SK-N-SH treated with all-trans-retinoic acid at 6 μM for 48 hours (cell line): ENCODE data around the gene A2M.

Experiments used
- ATAC-seq: fragments of 200-7000 bp; cut with Tn5 transposase; 3 replicates; pipeline ENCODE4 v1.9.1; 2020; ENCODE audit warnings: mild to moderate bottlenecking, moderate library complexity
- ARNTL ChIP-seq: fragments of 450-650 bp; formaldehyde crosslinking; IDR thresholded peaks from 2 replicates; pipeline ENCODE4 v1.5.0; 2020; ENCODE audit warnings: low read depth, mild to moderate bottlenecking, moderate library complexity, borderline replicate concordance
- BACH2 ChIP-seq: fragments of 250-450 bp; sonication (Bioruptor Pico); IDR thresholded peaks from 2 replicates; pipeline ENCODE4 v1.9.0; 2021; ENCODE audit warnings: mild to moderate bottlenecking, borderline replicate concordance
- CSDC2 ChIP-seq: fragments of 250-450 bp; sonication (Bioruptor Pico); IDR thresholded peaks from 2 replicates; pipeline ENCODE4 v1.5.0; 2020; ENCODE audit warnings: mild to moderate bottlenecking, moderate library complexity
- ESRRG ChIP-seq: fragments of 250-450 bp; sonication (Bioruptor Pico); IDR thresholded peaks from 2 replicates; pipeline ENCODE4 v1.6.1; 2021; ENCODE audit warnings: mild to moderate bottlenecking
- GLIS3 ChIP-seq: fragments of 250-450 bp; sonication (Bioruptor Pico); IDR thresholded peaks from 2 replicates; pipeline ENCODE4 v1.5.0; 2020; ENCODE audit warnings: mild to moderate bottlenecking, moderate library complexity
- ISL1 ChIP-seq: fragments of 250-450 bp; sonication (Bioruptor Pico); IDR thresholded peaks from 2 replicates; pipeline ENCODE4 v2.1.2; 2022; ENCODE audit warnings: mild to moderate bottlenecking, moderate library complexity
- PPARA ChIP-seq: fragments of 250-450 bp; sonication (Bioruptor Pico); IDR thresholded peaks from 2 replicates; pipeline ENCODE4 v1.5.0; 2020; ENCODE audit warnings: mild to moderate bottlenecking, borderline replicate concordance
- SNAI2 ChIP-seq: fragments of 250-450 bp; sonication (Bioruptor Pico); IDR thresholded peaks from 2 replicates; pipeline ENCODE4 v1.5.0; 2020; ENCODE audit warnings: mild to moderate bottlenecking, moderate library complexity
- TCF4 ChIP-seq: fragments of 250-450 bp; sonication (Bioruptor Pico); IDR thresholded peaks from 2 replicates; pipeline ENCODE4 v1.8.0; 2021; ENCODE audit warnings: mild to moderate bottlenecking, moderate library complexity, borderline replicate concordance
- TOX ChIP-seq: fragments of 250-450 bp; sonication (Bioruptor Pico); IDR thresholded peaks from 2 replicates; pipeline ENCODE4 v1.8.0; 2021; ENCODE audit warnings: mild to moderate bottlenecking, moderate library complexity, borderline replicate concordance
- ZC3H10 ChIP-seq: fragments of 250-450 bp; sonication (Bioruptor Pico); IDR thresholded peaks from 2 replicates; pipeline ENCODE4 v1.5.1; 2021; ENCODE audit warnings: mild to moderate bottlenecking, moderate library complexity
- ZFP3 ChIP-seq: fragments of 250-450 bp; sonication (Bioruptor Pico); IDR thresholded peaks from 2 replicates; pipeline ENCODE4 v1.5.0; 2020; ENCODE audit warnings: mild to moderate bottlenecking, moderate library complexity
- ZFP30 ChIP-seq: fragments of 450-650 bp; formaldehyde crosslinking; IDR thresholded peaks from 2 replicates; pipeline ENCODE4 v1.5.0; 2022; ENCODE audit warnings: mild to moderate bottlenecking, moderate library complexity
- ZNF565 ChIP-seq: fragments of 450-650 bp; formaldehyde crosslinking; conservative IDR thresholded peaks from 2 replicates; pipeline ENCODE4 v1.5.0; 2020; ENCODE audit warnings: low read depth, mild to moderate bottlenecking, moderate library complexity
- ZNF70 ChIP-seq: fragments of 450-650 bp; formaldehyde crosslinking; IDR thresholded peaks from 2 replicates; pipeline ENCODE4 v1.5.0; 2020; ENCODE audit warnings: mild to moderate bottlenecking, moderate library complexity
- ZNF8 ChIP-seq: fragments of 450-650 bp; formaldehyde crosslinking; IDR thresholded peaks from 2 replicates; pipeline ENCODE4 v1.5.0; 2020; ENCODE audit warnings: mild to moderate bottlenecking, moderate library complexity
- TF ChIP-seq, protein P1 (sequence below): fragments of 250-450 bp; sonication (Bioruptor Pico); IDR thresholded peaks from 2 replicates; pipeline ENCODE4 v1.5.1; 2020; ENCODE audit warnings: low read depth, mild to moderate bottlenecking, moderate library complexity
- TF ChIP-seq, protein P2 (sequence below): fragments of 250-450 bp; sonication (Bioruptor Pico); IDR thresholded peaks from 2 replicates; pipeline ENCODE4 v1.8.0; 2021; ENCODE audit warnings: low read depth, mild to moderate bottlenecking, moderate library complexity, borderline replicate concordance
- TF ChIP-seq, protein P3 (sequence below): fragments of 250-450 bp; sonication (Bioruptor Pico); IDR thresholded peaks from 2 replicates; pipeline ENCODE4 v1.5.0; 2020; ENCODE audit warnings: mild to moderate bottlenecking, moderate library complexity
- TF ChIP-seq, protein P4 (sequence below): fragments of 250-450 bp; sonication (Bioruptor Pico); IDR thresholded peaks from 2 replicates; pipeline ENCODE4 v1.5.1; 2021; ENCODE audit warnings: mild to moderate bottlenecking, moderate library complexity

A2M gene

DNA sequence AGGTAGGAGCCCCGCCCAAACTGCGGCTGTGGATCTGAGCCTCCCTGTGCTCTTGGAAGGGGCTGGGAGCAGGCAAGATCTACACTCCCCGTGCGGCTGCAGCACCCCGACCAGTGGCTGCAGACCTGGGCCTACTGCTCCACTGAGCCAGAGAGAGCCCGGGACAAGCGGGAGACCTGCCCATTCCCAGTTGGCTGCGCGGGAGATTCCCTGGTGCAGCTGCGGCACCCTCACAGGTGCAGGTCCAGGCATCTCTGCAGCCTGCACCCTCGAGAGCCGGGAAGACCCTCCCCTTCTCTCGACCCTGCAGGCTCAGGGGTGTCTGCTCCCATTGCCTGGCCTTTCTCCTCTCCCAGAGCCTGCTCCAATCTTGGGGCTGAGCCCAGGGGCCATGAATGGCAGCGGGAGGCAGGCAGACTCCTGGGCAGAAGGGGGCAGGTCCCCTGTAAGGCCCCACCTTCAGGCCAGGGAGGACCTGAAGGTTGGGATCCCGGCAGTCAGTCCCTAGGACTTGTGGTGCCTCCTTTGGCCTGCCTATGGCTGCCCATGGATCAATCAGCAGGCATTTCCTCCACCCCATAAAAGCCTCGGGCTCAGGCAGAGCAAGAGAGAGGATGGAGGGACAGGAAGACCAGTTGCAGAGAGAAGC, 8.8 kb upstream of the A2M start:
- ATAC-seq: no peak
- TF ChIP-seq SNAI2 (CRISPR knock-in tag) (no peak), ARNTL (CRISPR knock-in tag) (no peak), ZNF8 (CRISPR knock-in tag) (no peak), BACH2 (CRISPR knock-in tag) (no peak), PPARA (no peak), ZNF70 (no peak), ZNF565 (CRISPR knock-in tag) (no peak), ZC3H10 (CRISPR knock-in tag) (no peak), GLIS3 (no peak), TOX (CRISPR knock-in tag) (no peak), ZFP3 (CRISPR knock-in tag) (no peak), TCF4 (no peak), ZFP30 (CRISPR knock-in tag) (no peak), CSDC2 (no peak), ESRRG (CRISPR knock-in tag) (no peak)
- TF ChIP-seq, protein P1, sequence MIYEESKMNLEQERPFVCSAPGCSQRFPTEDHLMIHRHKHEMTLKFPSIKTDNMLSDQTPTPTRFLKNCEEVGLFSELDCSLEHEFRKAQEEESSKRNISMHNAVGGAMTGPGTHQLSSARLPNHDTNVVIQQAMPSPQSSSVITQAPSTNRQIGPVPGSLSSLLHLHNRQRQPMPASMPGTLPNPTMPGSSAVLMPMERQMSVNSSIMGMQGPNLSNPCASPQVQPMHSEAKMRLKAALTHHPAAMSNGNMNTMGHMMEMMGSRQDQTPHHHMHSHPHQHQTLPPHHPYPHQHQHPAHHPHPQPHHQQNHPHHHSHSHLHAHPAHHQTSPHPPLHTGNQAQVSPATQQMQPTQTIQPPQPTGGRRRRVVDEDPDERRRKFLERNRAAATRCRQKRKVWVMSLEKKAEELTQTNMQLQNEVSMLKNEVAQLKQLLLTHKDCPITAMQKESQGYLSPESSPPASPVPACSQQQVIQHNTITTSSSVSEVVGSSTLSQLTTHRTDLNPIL: no peak
- TF ChIP-seq, protein P2, sequence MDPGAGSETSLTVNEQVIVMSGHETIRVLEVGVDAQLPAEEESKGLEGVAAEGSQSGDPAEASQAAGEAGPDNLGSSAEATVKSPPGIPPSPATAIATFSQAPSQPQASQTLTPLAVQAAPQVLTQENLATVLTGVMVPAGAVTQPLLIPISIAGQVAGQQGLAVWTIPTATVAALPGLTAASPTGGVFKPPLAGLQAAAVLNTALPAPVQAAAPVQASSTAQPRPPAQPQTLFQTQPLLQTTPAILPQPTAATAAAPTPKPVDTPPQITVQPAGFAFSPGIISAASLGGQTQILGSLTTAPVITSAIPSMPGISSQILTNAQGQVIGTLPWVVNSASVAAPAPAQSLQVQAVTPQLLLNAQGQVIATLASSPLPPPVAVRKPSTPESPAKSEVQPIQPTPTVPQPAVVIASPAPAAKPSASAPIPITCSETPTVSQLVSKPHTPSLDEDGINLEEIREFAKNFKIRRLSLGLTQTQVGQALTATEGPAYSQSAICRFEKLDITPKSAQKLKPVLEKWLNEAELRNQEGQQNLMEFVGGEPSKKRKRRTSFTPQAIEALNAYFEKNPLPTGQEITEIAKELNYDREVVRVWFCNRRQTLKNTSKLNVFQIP (CRISPR knock-in tag): no peak
- TF ChIP-seq, protein P3, sequence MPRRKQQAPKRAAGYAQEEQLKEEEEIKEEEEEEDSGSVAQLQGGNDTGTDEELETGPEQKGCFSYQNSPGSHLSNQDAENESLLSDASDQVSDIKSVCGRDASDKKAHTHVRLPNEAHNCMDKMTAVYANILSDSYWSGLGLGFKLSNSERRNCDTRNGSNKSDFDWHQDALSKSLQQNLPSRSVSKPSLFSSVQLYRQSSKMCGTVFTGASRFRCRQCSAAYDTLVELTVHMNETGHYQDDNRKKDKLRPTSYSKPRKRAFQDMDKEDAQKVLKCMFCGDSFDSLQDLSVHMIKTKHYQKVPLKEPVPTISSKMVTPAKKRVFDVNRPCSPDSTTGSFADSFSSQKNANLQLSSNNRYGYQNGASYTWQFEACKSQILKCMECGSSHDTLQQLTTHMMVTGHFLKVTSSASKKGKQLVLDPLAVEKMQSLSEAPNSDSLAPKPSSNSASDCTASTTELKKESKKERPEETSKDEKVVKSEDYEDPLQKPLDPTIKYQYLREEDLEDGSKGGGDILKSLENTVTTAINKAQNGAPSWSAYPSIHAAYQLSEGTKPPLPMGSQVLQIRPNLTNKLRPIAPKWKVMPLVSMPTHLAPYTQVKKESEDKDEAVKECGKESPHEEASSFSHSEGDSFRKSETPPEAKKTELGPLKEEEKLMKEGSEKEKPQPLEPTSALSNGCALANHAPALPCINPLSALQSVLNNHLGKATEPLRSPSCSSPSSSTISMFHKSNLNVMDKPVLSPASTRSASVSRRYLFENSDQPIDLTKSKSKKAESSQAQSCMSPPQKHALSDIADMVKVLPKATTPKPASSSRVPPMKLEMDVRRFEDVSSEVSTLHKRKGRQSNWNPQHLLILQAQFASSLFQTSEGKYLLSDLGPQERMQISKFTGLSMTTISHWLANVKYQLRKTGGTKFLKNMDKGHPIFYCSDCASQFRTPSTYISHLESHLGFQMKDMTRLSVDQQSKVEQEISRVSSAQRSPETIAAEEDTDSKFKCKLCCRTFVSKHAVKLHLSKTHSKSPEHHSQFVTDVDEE (CRISPR knock-in tag): no peak

DNA sequence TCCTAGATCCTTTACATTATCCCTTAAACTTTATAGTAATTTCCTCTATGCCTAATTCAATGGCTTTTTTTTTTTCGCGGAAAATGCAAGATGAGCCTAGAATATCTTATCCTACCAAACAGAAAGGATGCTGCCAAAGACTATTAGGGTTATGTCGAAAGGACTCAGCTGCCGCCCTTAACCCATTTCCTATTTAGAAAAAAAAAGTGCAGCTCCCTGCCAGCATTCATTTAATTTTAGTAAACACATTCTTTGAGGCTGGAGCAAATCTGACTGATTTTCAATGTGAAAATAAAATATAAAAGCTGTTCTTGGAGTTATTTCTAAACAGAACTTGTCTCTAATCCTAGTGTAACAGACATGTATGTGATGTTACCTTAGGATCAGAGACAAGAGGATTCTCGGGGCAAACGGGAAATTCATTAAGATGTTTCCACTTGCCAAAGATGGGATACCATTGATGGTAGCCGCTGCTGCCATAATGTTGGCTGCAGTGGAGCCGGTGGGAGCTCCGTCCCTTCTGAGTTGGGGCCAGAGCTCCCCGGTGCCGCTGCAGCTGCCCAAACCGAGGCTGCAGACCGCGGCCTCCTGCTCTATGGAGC, 8.2 kb upstream of the A2M start:
- TF ChIP-seq SNAI2 (CRISPR knock-in tag) (no peak), ZNF70 (no peak), TCF4 (no peak), ZNF8 (CRISPR knock-in tag) (no peak), ESRRG (CRISPR knock-in tag) (no peak), ISL1 (no peak), BACH2 (CRISPR knock-in tag) (no peak)
- TF ChIP-seq, protein P3 (CRISPR knock-in tag): no peak
- TF ChIP-seq, protein P4, sequence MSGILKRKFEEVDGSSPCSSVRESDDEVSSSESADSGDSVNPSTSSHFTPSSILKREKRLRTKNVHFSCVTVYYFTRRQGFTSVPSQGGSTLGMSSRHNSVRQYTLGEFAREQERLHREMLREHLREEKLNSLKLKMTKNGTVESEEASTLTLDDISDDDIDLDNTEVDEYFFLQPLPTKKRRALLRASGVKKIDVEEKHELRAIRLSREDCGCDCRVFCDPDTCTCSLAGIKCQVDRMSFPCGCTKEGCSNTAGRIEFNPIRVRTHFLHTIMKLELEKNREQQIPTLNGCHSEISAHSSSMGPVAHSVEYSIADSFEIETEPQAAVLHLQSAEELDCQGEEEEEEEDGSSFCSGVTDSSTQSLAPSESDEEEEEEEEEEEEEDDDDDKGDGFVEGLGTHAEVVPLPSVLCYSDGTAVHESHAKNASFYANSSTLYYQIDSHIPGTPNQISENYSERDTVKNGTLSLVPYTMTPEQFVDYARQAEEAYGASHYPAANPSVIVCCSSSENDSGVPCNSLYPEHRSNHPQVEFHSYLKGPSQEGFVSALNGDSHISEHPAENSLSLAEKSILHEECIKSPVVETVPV (CRISPR knock-in tag): no peak
- no peak for ATAC-seq
